H9 (cell line): ENCODE results near the gene GSTM3. TPM values are rescaled to one million over a fixed set of nuclear protein-coding genes. Genes with fewer than 3 reads are reported as not detected.

ENCODE experiments used
- DNase-seq: peaks from one replicate; pipeline ENCODE4 v3.0.0-alpha.2; 2017
- H2AFZ ChIP-seq: one replicate; pipeline ENCODE4 v1.6.1; 2013; ENCODE audit warnings: mild to moderate bottlenecking, low read length, control low read depth, moderate library complexity
- H2AK5ac ChIP-seq: 2 replicates; pipeline ENCODE4 v1.6.1; 2013; ENCODE audit warnings: low read length, control low read depth, mixed read lengths; ENCODE audit not compliant: insufficient read length
- H2BK120ac ChIP-seq: one replicate; pipeline ENCODE4 v1.6.1; 2013; ENCODE audit warnings: low read depth, mild to moderate bottlenecking, low read length, control low read depth, inconsistent platforms; ENCODE audit not compliant: poor library complexity, severe bottlenecking
- H2BK12ac ChIP-seq: 2 replicates; pipeline ENCODE4 v1.6.1; 2013; ENCODE audit warnings: low read length, control low read depth, mixed read lengths, low read depth; ENCODE audit not compliant: insufficient read length
- H2BK15ac ChIP-seq: 2 replicates; pipeline ENCODE4 v1.6.1; 2013; ENCODE audit warnings: low read depth, low read length, control low read depth
- H2BK20ac ChIP-seq: one replicate; pipeline ENCODE4 v1.6.1; 2013; ENCODE audit warnings: low read depth, mild to moderate bottlenecking, low read length, control low read depth, inconsistent platforms; ENCODE audit not compliant: poor library complexity, severe bottlenecking
- H2BK5ac ChIP-seq: 2 replicates; pipeline ENCODE4 v1.6.1; 2013; ENCODE audit warnings: low read length, control low read depth, mixed read lengths; ENCODE audit not compliant: insufficient read length
- H3K14ac ChIP-seq: 2 replicates; pipeline ENCODE4 v1.6.1; 2013; ENCODE audit warnings: low read length, control low read depth; ENCODE audit not compliant: insufficient read depth
- H3K18ac ChIP-seq: 2 replicates; pipeline ENCODE4 v1.6.1; 2013; ENCODE audit warnings: low read depth, mild to moderate bottlenecking, mixed read lengths, low read length, control low read depth; ENCODE audit not compliant: insufficient read length
- H3K23ac ChIP-seq: 2 replicates; pipeline ENCODE4 v1.6.1; 2013; ENCODE audit warnings: low read length, control low read depth, mixed read lengths, low read depth; ENCODE audit not compliant: insufficient read length
- H3K23me2 ChIP-seq: 2 replicates; pipeline ENCODE4 v1.6.1; 2013; ENCODE audit warnings: low read depth, mild to moderate bottlenecking, mixed read lengths, low read length, control low read depth; ENCODE audit not compliant: insufficient read length, poor library complexity, severe bottlenecking
- H3K27ac ChIP-seq: 2 replicates; pipeline ENCODE4 v1.5.1; 2013; ENCODE audit warnings: low read length, control low read depth, mixed read lengths, low read depth; ENCODE audit not compliant: insufficient read length
- H3K27me3 ChIP-seq: 2 replicates; pipeline ENCODE4 v1.6.1; 2013; ENCODE audit warnings: low read length, control low read depth, inconsistent platforms; ENCODE audit not compliant: insufficient read depth
- H3K4ac ChIP-seq: 2 replicates; pipeline ENCODE4 v1.6.1; 2013; ENCODE audit warnings: low read depth, mild to moderate bottlenecking, control low read depth, inconsistent platforms, low read length, moderate library complexity
- H3K4me1 ChIP-seq: 2 replicates; pipeline ENCODE4 v1.6.1; 2013; ENCODE audit warnings: low read length, control low read depth, inconsistent platforms; ENCODE audit not compliant: insufficient read depth
- H3K4me2 ChIP-seq: 2 replicates; pipeline ENCODE4 v1.6.1; 2013; ENCODE audit warnings: low read length, control low read depth, mixed read lengths; ENCODE audit not compliant: insufficient read length, insufficient read depth
- H3K56ac ChIP-seq: 2 replicates; pipeline ENCODE4 v1.6.1; 2013; ENCODE audit warnings: low read depth, mild to moderate bottlenecking, mixed read lengths, low read length, control low read depth; ENCODE audit not compliant: insufficient read length
- H3K79me1 ChIP-seq: 2 replicates; pipeline ENCODE4 v1.6.1; 2013; ENCODE audit warnings: low read depth, mild to moderate bottlenecking, moderate library complexity, low read length, control low read depth, inconsistent platforms; ENCODE audit not compliant: insufficient read depth, poor library complexity, severe bottlenecking
- H3K79me2 ChIP-seq: 2 replicates; pipeline ENCODE4 v1.6.1; 2013; ENCODE audit warnings: low read length, control low read depth, inconsistent platforms; ENCODE audit not compliant: insufficient read depth
- H3K9ac ChIP-seq: 2 replicates; pipeline ENCODE4 v1.6.1; 2013; ENCODE audit warnings: low read length, control low read depth, mixed read lengths; ENCODE audit not compliant: insufficient read length; ENCODE audit errors: extremely low read depth
- H3K9me3 ChIP-seq: one replicate; pipeline ENCODE4 v1.6.1; 2013; ENCODE audit warnings: low read depth, low read length, inconsistent platforms; ENCODE audit not compliant: control insufficient read depth
- H3T11ph ChIP-seq: one replicate; pipeline ENCODE4 v1.6.1; 2013; ENCODE audit warnings: mild to moderate bottlenecking, low read length, control low read depth, inconsistent platforms
- H4K20me1 ChIP-seq: one replicate; pipeline ENCODE4 v1.6.1; 2013; ENCODE audit not compliant: control insufficient read depth, insufficient read length, insufficient read depth
- H4K5ac ChIP-seq: 2 replicates; pipeline ENCODE4 v1.6.1; 2013; ENCODE audit warnings: low read depth, mild to moderate bottlenecking, mixed read lengths, low read length, control low read depth; ENCODE audit not compliant: insufficient read length
- H4K8ac ChIP-seq: replicated peaks from 2 replicates; pipeline ENCODE4 v1.6.1; 2013; ENCODE audit warnings: low read length, control low read depth, mixed read lengths, low read depth; ENCODE audit not compliant: insufficient read length
- H4K91ac ChIP-seq: 2 replicates; pipeline ENCODE4 v1.6.1; 2013; ENCODE audit warnings: low read depth, mild to moderate bottlenecking, moderate library complexity, mixed read lengths, low read length, control low read depth; ENCODE audit not compliant: insufficient read length
- H3K27ac Mint-ChIP-seq, 3 experiments: 2 replicates in 2 of 3; 3 replicates in 1 of 3; pipeline ENCODE4 v1.8.0; 2020 to 2021; ENCODE audit warnings: mixed read lengths in 3 of 3, mild to moderate bottlenecking in 1 of 3, moderate library complexity in 1 of 3
- H3K27me3 Mint-ChIP-seq: 2 replicates; pipeline ENCODE4 v1.8.0; 2021; ENCODE audit warnings: low read depth, mild to moderate bottlenecking, moderate library complexity, mixed read lengths
- H3K36me3 Mint-ChIP-seq, 3 experiments: 2 replicates in 2 of 3; 3 replicates in 1 of 3; pipeline ENCODE4 v1.8.0; 2020 to 2021; ENCODE audit warnings: low read depth in 3 of 3, mixed read lengths in 3 of 3; ENCODE audit not compliant: insufficient read depth in 1 of 3
- H3K4me1 Mint-ChIP-seq, 2 experiments: 2 replicates each; pipeline ENCODE4 v1.8.0; 2020; ENCODE audit warnings: mixed read lengths in 2 of 2
- H3K4me3 Mint-ChIP-seq, 2 experiments: 2 replicates in 1 of 2; 3 replicates in 1 of 2; pipeline ENCODE4 v1.8.0; 2020 to 2021; ENCODE audit warnings: mild to moderate bottlenecking in 2 of 2, mixed read lengths in 2 of 2, moderate library complexity in 1 of 2
- H3K9me3 Mint-ChIP-seq, 2 experiments: 2 replicates in 1 of 2; 3 replicates in 1 of 2; pipeline ENCODE4 v1.8.0; 2020; ENCODE audit warnings: mild to moderate bottlenecking in 2 of 2, mixed read lengths in 2 of 2, moderate library complexity in 1 of 2
- WGBS: extraction: QIAGEN DNeasy Blood & Tissue Kit; methylation state at CpG from one replicate; pipeline ENCODE4 v1.1.7; 2013; ENCODE audit warnings: missing lambda C conversion rate, low lambda C conversion rate, mixed read lengths; ENCODE audit not compliant: insufficient read length; ENCODE audit errors: extremely low coverage; 5-methylcytosine and 5-hydroxymethylcytosine counted together
- total RNA-seq: library from RNA; stranded (reverse); gene quantifications from 2 replicates; pipeline ENCODE4 v1.2.1, GENCODE V29; 2021
- TF ChIP-seq, protein P1 (sequence below): fragments of 200-600 bp; sonication (generic); conservative IDR thresholded peaks from 3 replicates; pipeline ENCODE4 v1.8.0; 2021; ENCODE audit warnings: antibody characterized with exemption, mild to moderate bottlenecking

Gene GSTM3
- total RNA-seq, 1 experiment from 2014 or later: 3.5 TPM

DNA sequence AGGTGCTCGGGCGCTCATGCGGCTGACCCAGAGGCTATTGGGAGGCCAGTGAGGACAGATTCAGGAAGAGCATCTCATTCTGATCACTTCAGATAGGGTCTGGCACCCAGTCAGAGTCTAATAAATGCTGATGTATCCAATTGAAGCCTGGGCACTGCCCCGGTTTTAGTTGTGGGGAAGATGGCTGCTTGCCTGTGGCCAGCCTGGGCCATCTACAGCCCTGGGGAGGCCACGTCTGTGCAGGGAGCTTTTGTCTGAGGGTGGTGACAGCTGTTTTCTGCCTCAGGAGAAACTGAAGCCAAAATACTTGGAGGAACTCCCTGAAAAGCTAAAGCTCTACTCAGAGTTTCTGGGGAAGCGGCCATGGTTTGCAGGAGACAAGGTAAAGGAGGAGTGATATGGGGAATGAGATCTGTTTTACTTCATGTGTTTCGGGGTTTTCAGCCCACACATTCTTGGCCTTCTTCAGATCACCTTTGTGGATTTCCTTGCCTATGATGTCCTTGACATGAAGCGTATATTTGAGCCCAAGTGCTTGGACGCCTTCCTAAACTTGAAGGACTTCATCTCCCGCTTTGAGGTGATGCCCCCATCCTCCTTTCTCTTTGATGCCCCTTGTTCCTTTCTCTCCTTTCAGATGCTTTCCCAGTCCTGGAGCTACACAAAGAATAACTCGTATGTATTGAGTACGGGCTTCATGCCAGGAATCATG is 26.0 kb downstream of the GSTM3 start:
- H2BK12ac ChIP-seq: no peak overlapping the region

More for the DNA sequence above, 26.0 kb downstream of the GSTM3 start:
- TF ChIP-seq, protein P1, sequence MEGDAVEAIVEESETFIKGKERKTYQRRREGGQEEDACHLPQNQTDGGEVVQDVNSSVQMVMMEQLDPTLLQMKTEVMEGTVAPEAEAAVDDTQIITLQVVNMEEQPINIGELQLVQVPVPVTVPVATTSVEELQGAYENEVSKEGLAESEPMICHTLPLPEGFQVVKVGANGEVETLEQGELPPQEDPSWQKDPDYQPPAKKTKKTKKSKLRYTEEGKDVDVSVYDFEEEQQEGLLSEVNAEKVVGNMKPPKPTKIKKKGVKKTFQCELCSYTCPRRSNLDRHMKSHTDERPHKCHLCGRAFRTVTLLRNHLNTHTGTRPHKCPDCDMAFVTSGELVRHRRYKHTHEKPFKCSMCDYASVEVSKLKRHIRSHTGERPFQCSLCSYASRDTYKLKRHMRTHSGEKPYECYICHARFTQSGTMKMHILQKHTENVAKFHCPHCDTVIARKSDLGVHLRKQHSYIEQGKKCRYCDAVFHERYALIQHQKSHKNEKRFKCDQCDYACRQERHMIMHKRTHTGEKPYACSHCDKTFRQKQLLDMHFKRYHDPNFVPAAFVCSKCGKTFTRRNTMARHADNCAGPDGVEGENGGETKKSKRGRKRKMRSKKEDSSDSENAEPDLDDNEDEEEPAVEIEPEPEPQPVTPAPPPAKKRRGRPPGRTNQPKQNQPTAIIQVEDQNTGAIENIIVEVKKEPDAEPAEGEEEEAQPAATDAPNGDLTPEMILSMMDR: no peak
- no peak overlapping the region for H3K4ac ChIP-seq
- no peak overlapping the region for H3K56ac ChIP-seq
- no peak overlapping the region for H4K8ac ChIP-seq
- no peaks in the 10 kb centered on the region for H4K20me1 ChIP-seq
- Mint-ChIP-seq H3K9me3 (no peaks in the 10 kb centered on the region; a peak in 1 of 5 replicates), H3K36me3 (no peaks in the 10 kb centered on the region), H3K27me3 (peaks cover 9% of the 10 kb centered on the region), H3K4me1 (no peaks in the 10 kb centered on the region; a peak in 1 of 4 replicates), H3K27ac (no peak overlapping the region), H3K4me3 (no peak overlapping the region)
- WGBS: no CpG with 5 or more reads among the region's 12 CpGs
- no peaks in the 10 kb centered on the region for H3K9me3 ChIP-seq
- no peak overlapping the region for H2BK15ac ChIP-seq
- no peak overlapping the region for H3K9ac ChIP-seq
- no peak overlapping the region for H3K4me2 ChIP-seq
- no peaks in the 10 kb centered on the region for H3K23me2 ChIP-seq
- no peak overlapping the region for H4K5ac ChIP-seq
- no peaks in the 10 kb centered on the region for H3K79me2 ChIP-seq
- no peak for DNase-seq
- no peak overlapping the region for H2BK5ac ChIP-seq
- no peaks in the 10 kb centered on the region for H3K4me1 ChIP-seq
- H2BK20ac ChIP-seq: no peak overlapping the region
- no peak overlapping the region for H3K14ac ChIP-seq
- no peak overlapping the region for H2BK120ac ChIP-seq
- H3K79me1 ChIP-seq: no peaks in the 10 kb centered on the region
- H2AFZ ChIP-seq: no peak overlapping the region
- H3K27ac ChIP-seq: no peak overlapping the region
- H3K27me3 ChIP-seq: no peaks in the 10 kb centered on the region; the same call in 1 of the 2 replicates
- H2AK5ac ChIP-seq: no peak overlapping the region
- H3K18ac ChIP-seq: no peak overlapping the region
- no peak overlapping the region for H3K23ac ChIP-seq
- no peak overlapping the region for H4K91ac ChIP-seq
- H3T11ph ChIP-seq: no peak overlapping the region
